ENCODE data around the gene CCND2.

DNA sequence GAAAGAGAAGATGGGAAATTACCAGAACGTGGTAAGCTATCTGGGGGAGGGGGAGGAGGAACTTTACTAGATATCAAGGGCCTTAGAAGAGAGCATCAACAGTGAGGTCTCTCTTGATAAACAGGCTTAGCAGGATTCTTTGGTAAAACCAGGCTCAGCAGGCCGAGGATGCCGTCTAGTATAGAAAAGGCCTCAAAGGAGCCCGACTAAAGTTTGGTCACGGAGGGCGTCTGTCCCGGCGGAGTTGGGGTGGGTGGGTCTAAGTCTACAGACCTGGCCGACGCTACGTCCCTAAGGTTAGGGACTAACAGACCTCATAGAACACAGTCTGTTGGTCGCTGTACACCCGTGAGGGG is 46.9 kb downstream of the CCND2 start:
- no peak for TF ChIP-seq CTCF (IDR thresholded peaks at IDR 0.05)
- TF ChIP-seq POLR2A (IDR thresholded peaks at IDR 0.05) = no peak
